Osteoblast (primary cell): Measurements from ENCODE around the gene GNAT3. TPM values are rescaled to one million over a fixed set of nuclear protein-coding genes. Genes with fewer than 3 reads are reported as not detected.
A peak's percentile ranks its signal among the peaks of the same experiment; 100 is the strongest.

Experiments used
- DNase-seq: peaks from one replicate; pipeline ENCODE4 v3.0.0; 2011; ENCODE audit warnings: low spot score, mixed read lengths; ENCODE audit not compliant: insufficient read length; ENCODE audit errors: missing footprints
- H2AFZ ChIP-seq: 2 replicates; pipeline ENCODE4 v1.6.0; 2011; ENCODE audit warnings: mild to moderate bottlenecking, low read length
- H3K27ac ChIP-seq: 2 replicates; pipeline ENCODE4 v1.5.1; 2011; ENCODE audit warnings: mild to moderate bottlenecking, low read depth, low read length, moderate library complexity
- H3K27me3 ChIP-seq: 2 replicates; pipeline ENCODE4 v1.6.0; 2012; ENCODE audit warnings: mild to moderate bottlenecking, control low read depth, inconsistent platforms, low read length, moderate library complexity; ENCODE audit not compliant: insufficient read depth
- H3K36me3 ChIP-seq: 2 replicates; pipeline ENCODE4 v1.5.1; 2011; ENCODE audit warnings: mild to moderate bottlenecking, low read length, control low read depth, moderate library complexity; ENCODE audit not compliant: insufficient read depth
- H3K4me1 ChIP-seq: 2 replicates; pipeline ENCODE4 v1.5.1; 2011; ENCODE audit warnings: mild to moderate bottlenecking, low read length, control low read depth, moderate library complexity; ENCODE audit not compliant: insufficient read depth
- H3K4me2 ChIP-seq: 2 replicates; pipeline ENCODE4 v1.6.0; 2011; ENCODE audit warnings: mild to moderate bottlenecking, low read length; ENCODE audit not compliant: insufficient read depth
- H3K4me3 ChIP-seq: fragments of 200-600 bp; sonication (generic); 3 replicates; pipeline ENCODE4 v1.5.1; 2012; ENCODE audit warnings: mild to moderate bottlenecking, low read length, inconsistent platforms; ENCODE audit not compliant: insufficient read depth
- H3K79me2 ChIP-seq: 2 replicates; pipeline ENCODE4 v1.6.0; 2012; ENCODE audit warnings: mild to moderate bottlenecking, low read length, control low read depth, inconsistent platforms; ENCODE audit not compliant: insufficient read depth
- H3K9me3 ChIP-seq: 2 replicates; pipeline ENCODE4 v1.5.1; 2011; ENCODE audit warnings: low read depth, low read length, control low read depth
- H4K20me1 ChIP-seq: 2 replicates; pipeline ENCODE4 v1.6.0; 2012; ENCODE audit warnings: mild to moderate bottlenecking, low read length, control low read depth; ENCODE audit not compliant: insufficient read depth
- total RNA-seq: library from RNA; depleted of rRNA; stranded (reverse); fragments of >200 nt; gene quantifications from 2 replicates; pipeline ENCODE4 v1.2.3, GENCODE V29; 2012
- TF ChIP-seq, protein P1 (sequence below): IDR thresholded peaks from 2 replicates; pipeline ENCODE4 v1.5.1; 2011; ENCODE audit warnings: mild to moderate bottlenecking, low read depth, low read length, moderate library complexity; ENCODE audit errors: extremely low read depth

Gene GNAT3
- total RNA-seq, 1 donor = not detected

DNA sequence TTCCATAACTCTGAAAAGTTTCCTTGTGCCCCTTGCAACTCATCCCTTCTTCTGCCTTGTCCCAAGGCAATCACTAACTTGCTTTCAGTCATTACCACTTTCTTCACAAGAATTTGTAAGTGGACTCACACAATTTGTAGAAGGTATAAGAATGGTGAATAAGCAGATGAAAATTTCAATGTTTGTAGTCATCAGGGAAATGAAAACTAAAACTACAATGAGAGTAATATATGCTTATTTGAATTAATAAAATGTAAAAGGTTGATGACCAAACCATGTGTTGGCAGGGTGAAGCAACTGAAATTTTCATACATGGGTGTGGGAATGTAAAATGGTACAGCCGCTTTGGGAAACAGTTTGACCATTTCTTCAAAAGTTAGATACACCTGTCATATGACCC, 79.7 kb downstream of the GNAT3 start:
- no peak overlapping the region for H3K27ac ChIP-seq
- TF ChIP-seq, protein P1, sequence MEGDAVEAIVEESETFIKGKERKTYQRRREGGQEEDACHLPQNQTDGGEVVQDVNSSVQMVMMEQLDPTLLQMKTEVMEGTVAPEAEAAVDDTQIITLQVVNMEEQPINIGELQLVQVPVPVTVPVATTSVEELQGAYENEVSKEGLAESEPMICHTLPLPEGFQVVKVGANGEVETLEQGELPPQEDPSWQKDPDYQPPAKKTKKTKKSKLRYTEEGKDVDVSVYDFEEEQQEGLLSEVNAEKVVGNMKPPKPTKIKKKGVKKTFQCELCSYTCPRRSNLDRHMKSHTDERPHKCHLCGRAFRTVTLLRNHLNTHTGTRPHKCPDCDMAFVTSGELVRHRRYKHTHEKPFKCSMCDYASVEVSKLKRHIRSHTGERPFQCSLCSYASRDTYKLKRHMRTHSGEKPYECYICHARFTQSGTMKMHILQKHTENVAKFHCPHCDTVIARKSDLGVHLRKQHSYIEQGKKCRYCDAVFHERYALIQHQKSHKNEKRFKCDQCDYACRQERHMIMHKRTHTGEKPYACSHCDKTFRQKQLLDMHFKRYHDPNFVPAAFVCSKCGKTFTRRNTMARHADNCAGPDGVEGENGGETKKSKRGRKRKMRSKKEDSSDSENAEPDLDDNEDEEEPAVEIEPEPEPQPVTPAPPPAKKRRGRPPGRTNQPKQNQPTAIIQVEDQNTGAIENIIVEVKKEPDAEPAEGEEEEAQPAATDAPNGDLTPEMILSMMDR = no peak
- no peaks in the 10 kb centered on the region for H3K36me3 ChIP-seq
- no peak overlapping the region for H2AFZ ChIP-seq
- H3K27me3 ChIP-seq = no peaks in the 10 kb centered on the region
- H4K20me1 ChIP-seq = no peaks in the 10 kb centered on the region
- no peaks in the 10 kb centered on the region for H3K9me3 ChIP-seq
- H3K4me1 ChIP-seq = peaks cover 8% of the 10 kb centered on the region
- H3K79me2 ChIP-seq = no peaks in the 10 kb centered on the region
- H3K4me3 ChIP-seq = no peak overlapping the region
- H3K4me2 ChIP-seq = no peak overlapping the region
- DNase-seq = no peak

DNA sequence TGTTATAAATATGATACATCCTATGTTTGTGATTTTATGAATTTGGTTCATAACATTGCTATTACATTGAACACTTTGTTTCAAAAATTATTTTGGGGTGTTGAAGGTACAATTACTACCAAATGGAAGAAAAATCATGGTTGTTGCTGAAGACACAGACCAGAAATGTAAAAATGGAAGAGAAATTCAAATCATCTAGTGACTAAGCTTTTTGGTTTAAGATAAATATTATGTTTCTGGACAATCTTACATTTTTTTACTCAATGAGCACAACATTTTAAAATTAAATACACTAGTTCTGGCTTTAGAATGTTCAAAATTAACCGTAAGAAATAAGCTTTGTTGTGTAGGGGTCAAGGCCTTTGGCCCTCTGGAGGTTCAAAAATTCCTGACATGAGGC, 82.7 kb downstream of the GNAT3 start:
- peak overlapping the region; percentile 9 for H3K4me2 ChIP-seq
- H3K36me3 ChIP-seq = no peaks in the 10 kb centered on the region
- peaks cover 8% of the 10 kb centered on the region for H3K4me1 ChIP-seq
- no peaks in the 10 kb centered on the region for H3K27me3 ChIP-seq
- H3K27ac ChIP-seq = peak overlapping the region; percentile 20
- H4K20me1 ChIP-seq = no peaks in the 10 kb centered on the region
- no peaks in the 10 kb centered on the region for H3K9me3 ChIP-seq
- H3K4me3 ChIP-seq = no peak overlapping the region
- no peaks in the 10 kb centered on the region for H3K79me2 ChIP-seq
- peak overlapping the region; percentile 9 for H2AFZ ChIP-seq
- no peak for DNase-seq
- TF ChIP-seq, protein P1 = no peak

DNA sequence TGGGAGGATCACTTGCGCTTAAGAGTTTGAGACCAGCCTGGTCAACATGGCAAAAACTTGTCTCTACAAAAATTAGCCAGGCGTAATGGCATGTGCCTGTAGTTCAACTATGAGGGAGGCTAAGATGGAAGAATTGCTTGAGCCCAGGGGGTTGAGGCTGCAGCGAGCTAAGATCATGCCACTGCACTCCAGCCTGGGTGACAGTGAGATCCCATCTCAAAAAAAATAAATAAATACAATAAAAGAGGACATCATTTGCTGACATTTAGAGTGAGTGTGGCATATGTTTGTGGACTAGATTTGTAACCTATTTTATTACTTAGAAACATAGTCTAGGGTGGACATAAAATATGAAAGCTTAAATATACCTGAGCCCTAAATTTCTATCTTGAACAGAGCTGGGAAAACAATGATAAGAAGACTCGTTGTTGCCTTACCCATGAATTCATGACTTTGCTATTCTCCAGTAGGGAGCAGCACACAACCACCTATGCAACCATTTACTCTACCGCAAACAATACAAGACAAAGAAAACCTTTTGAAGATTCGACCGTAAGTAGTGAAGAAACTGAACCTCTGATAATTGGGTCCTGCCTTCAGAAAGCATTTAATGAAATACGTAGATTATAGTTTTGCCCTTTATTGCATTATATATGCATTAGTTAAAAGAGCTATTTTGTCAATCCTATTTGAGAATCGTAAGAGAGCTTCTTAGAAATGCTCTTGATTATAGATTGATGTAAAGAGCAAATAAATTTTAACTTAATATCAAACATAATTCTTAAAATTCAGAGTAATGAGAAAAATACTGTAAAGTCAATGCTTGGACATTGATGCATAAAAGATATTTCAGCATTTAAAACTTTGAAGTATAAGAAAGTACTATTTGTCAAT, 83.5 kb downstream of the GNAT3 start:
- DNase-seq = no peak
- Histone ChIP-seq H3K9me3 (no peaks in the 10 kb centered on the region), H3K27ac (no peak overlapping the region), H3K4me1 (peaks cover 8% of the 10 kb centered on the region), H4K20me1 (no peaks in the 10 kb centered on the region), H3K27me3 (no peaks in the 10 kb centered on the region), H2AFZ (no peak overlapping the region), H3K4me3 (no peak overlapping the region), H3K79me2 (no peaks in the 10 kb centered on the region), H3K4me2 (peak overlapping the region; percentile 35), H3K36me3 (no peaks in the 10 kb centered on the region)
- TF ChIP-seq, protein P1 = peak; percentile 73

DNA sequence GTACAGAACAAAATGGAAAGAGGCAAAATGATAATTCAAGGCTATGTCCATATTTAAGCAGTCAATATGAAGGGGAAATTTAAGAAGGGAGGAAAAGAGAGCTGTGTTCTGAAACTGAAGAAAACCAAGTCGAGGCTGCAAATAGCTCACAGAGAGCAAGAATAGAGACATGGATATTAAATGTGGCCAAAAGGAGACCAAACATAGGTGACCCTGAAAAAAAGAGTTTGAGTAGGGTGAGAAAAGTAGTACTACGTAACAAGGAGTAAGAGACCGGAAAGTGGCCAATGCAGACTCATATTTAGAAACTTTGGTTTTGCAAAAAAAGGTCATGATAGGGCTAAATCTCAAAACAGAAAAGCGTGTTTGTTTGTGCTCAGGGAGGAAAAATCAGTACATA, 84.6 kb downstream of the GNAT3 start:
- peaks cover 8% of the 10 kb centered on the region for H3K4me1 ChIP-seq
- H3K4me3 ChIP-seq = no peak overlapping the region
- TF ChIP-seq, protein P1 = no peak

More for the DNA sequence above, 84.6 kb downstream of the GNAT3 start:
- no peaks in the 10 kb centered on the region for H3K79me2 ChIP-seq
- H3K4me2 ChIP-seq = no peak overlapping the region
- no peak overlapping the region for H3K27ac ChIP-seq
- no peaks in the 10 kb centered on the region for H3K36me3 ChIP-seq
- H2AFZ ChIP-seq = no peak overlapping the region
- H4K20me1 ChIP-seq = no peaks in the 10 kb centered on the region
- no peak for DNase-seq
- no peaks in the 10 kb centered on the region for H3K9me3 ChIP-seq
- H3K27me3 ChIP-seq = no peaks in the 10 kb centered on the region
